HCT116 (cell line): ENCODE data around the gene PCCA. TPM values are rescaled to one million over a fixed set of nuclear protein-coding genes. Genes with fewer than 3 reads are reported as not detected.

Experiments
- ATAC-seq: fragments of 200-7000 bp; cut with Tn5 transposase; 2 replicates; pipeline ENCODE4 v1.9.1; 2020; ENCODE audit warnings: mild to moderate bottlenecking, moderate library complexity
- BruUV-seq: library from RNA; stranded (reverse); fragments of 400-500 nt; replicated peaks from 2 replicates; lab custom pipeline; 2021; lab: Mats Ljungman, UMichigan
- CTCF ChIA-PET: fragments of 300-600 bp; sonication (Branson Sonifier 250); formaldehyde crosslinking; loops from one replicate; lab custom pipeline; 2021; ENCODE audit warnings: antibody characterized with exemption; lab: Charles Lee
- POLR2A ChIA-PET: fragments of 300-600, 350-600 bp; sonication (Branson Sonifier 250); formaldehyde crosslinking; loops from one replicate; lab custom pipeline; 2021; ENCODE audit warnings: antibody characterized with exemption; lab: Charles Lee
- RAD21 ChIA-PET, 2 experiments: fragments of 300-600 bp; sonication (Branson Sonifier 250); formaldehyde crosslinking; loops; one replicate each; lab custom pipeline; 2023; ENCODE audit warnings: low total read pairs in 2 of 2; ENCODE audit not compliant: uncharacterized antibody in 2 of 2, unreplicated experiment in 2 of 2, low non-redundant PET in 1 of 2; lab: Charles Lee
- DNase-seq: peaks from one replicate; pipeline ENCODE4 v3.0.0-alpha.2; 2010; ENCODE audit warnings: low read depth, low spot score
- H2AFZ ChIP-seq: fragments of 200-600 bp; shearing (Covaris generic), sonication (generic); 2 replicates; pipeline ENCODE4 v1.6.1; 2017; ENCODE audit warnings: low read depth, mixed run types, mixed read lengths, antibody characterized with exemption, low read length; ENCODE audit not compliant: poor library complexity, severe bottlenecking
- H3K27ac ChIP-seq: 2 replicates; pipeline ENCODE4 v1.5.1; 2012; ENCODE audit warnings: low read depth, low read length
- H3K27me3 ChIP-seq: fragments of 200-600 bp; sonication (generic); 2 replicates; pipeline ENCODE4 v1.6.1; 2016; ENCODE audit warnings: mixed run types, low read length, mixed read lengths; ENCODE audit not compliant: insufficient read depth
- H3K36me3 ChIP-seq, 2 experiments: fragments of 200-500 bp in 1 of 2; fragments of 200-600 bp in 1 of 2; sonication (Bioruptor generic) in 1 of 2; sonication (generic) in 1 of 2; 2 replicates each; pipeline versions ENCODE4 v1.5.1 to v1.6.1; 2014 to 2016; ENCODE audit warnings: low read length in 2 of 2, inconsistent platforms in 1 of 2, mixed read lengths in 1 of 2, mixed run types in 1 of 2; ENCODE audit not compliant: insufficient read depth in 2 of 2, control insufficient read depth in 1 of 2
- H3K4me1 ChIP-seq, 2 experiments: fragments of 200-600 bp in 1 of 2; sonication (generic) in 1 of 2; 2 replicates each; pipeline versions ENCODE4 v1.5.1 to v1.6.1; 2012 to 2017; ENCODE audit warnings: low read length in 2 of 2, inconsistent platforms in 1 of 2, mild to moderate bottlenecking in 1 of 2, mixed read lengths in 1 of 2, mixed run types in 1 of 2, moderate library complexity in 1 of 2; ENCODE audit not compliant: insufficient read depth in 2 of 2, control insufficient read depth in 1 of 2
- H3K4me2 ChIP-seq: fragments of 200-600 bp; sonication (generic); 2 replicates; pipeline ENCODE4 v1.6.1; 2017; ENCODE audit warnings: mixed run types, low read length, mixed read lengths
- H3K4me3 ChIP-seq, 2 experiments: fragments of 200-600 bp in 1 of 2; sonication (generic) in 1 of 2; replicated peaks in 1 of 2; 2 replicates each; pipeline ENCODE4 v1.5.1; 2011 to 2016; ENCODE audit warnings: low read length in 2 of 2, control low read depth in 1 of 2, low read depth in 1 of 2, mild to moderate bottlenecking in 1 of 2, mixed read lengths in 1 of 2, mixed run types in 1 of 2
- H3K79me2 ChIP-seq: fragments of 200-600 bp; sonication (generic); 2 replicates; pipeline ENCODE4 v1.6.1; 2017; ENCODE audit warnings: mild to moderate bottlenecking, mixed run types, low read length, moderate library complexity, mixed read lengths; ENCODE audit not compliant: insufficient read depth
- H3K9ac ChIP-seq: fragments of 200-600 bp; sonication (generic); 2 replicates; pipeline ENCODE4 v1.6.1; 2016; ENCODE audit warnings: low read length, mixed read lengths
- H3K9me2 ChIP-seq: fragments of 200-600 bp; sonication (generic), shearing (Covaris generic); 2 replicates; pipeline ENCODE4 v1.6.1; 2017; ENCODE audit warnings: mixed run types, mild to moderate bottlenecking, moderate library complexity; ENCODE audit not compliant: insufficient read depth
- H3K9me3 ChIP-seq, 2 experiments: fragments of 200-500 bp in 1 of 2; fragments of 200-600 bp in 1 of 2; sonication (Bioruptor generic) in 1 of 2; sonication (generic) in 1 of 2; 2 replicates each; pipeline ENCODE4 v1.6.1; 2014 to 2017; ENCODE audit warnings: low read length in 2 of 2, mixed read lengths in 2 of 2, inconsistent platforms in 1 of 2, low read depth in 1 of 2, mild to moderate bottlenecking in 1 of 2, mixed run types in 1 of 2, moderate library complexity in 1 of 2; ENCODE audit not compliant: control insufficient read depth in 1 of 2, insufficient read depth in 1 of 2
- H4K20me1 ChIP-seq: fragments of 200-600 bp; sonication (generic), shearing (Covaris generic); 2 replicates; pipeline ENCODE4 v1.6.1; 2017; ENCODE audit warnings: mixed run types, mild to moderate bottlenecking, moderate library complexity; ENCODE audit not compliant: insufficient read depth
- ELF1 ChIP-seq: IDR thresholded peaks from 2 replicates; pipeline ENCODE4 v1.6.1; 2012; ENCODE audit warnings: low read depth, borderline replicate concordance
- JUND ChIP-seq: IDR thresholded peaks from 2 replicates; pipeline ENCODE4 v1.6.1; 2012
- POLR2A ChIP-seq: IDR thresholded peaks from 2 replicates; pipeline ENCODE4 v1.7.0; 2011; ENCODE audit warnings: borderline replicate concordance; ENCODE audit not compliant: insufficient read depth, insufficient read length; ENCODE audit errors: extremely low read depth
- POLR2AphosphoS5 ChIP-seq: IDR thresholded peaks from 2 replicates; pipeline ENCODE4 v1.6.1; 2011; ENCODE audit warnings: mild to moderate bottlenecking, low read depth, low read length, moderate library complexity
- SRF ChIP-seq: IDR thresholded peaks from 2 replicates; pipeline ENCODE4 v1.6.1; 2012; ENCODE audit warnings: low read depth
- ZNF274 ChIP-seq: fragments of 200-500 bp; sonication (Bioruptor generic); IDR thresholded peaks from 2 replicates; pipeline ENCODE4 v1.6.1; 2014; ENCODE audit warnings: mild to moderate bottlenecking, low read depth, low read length, inconsistent platforms
- intact Hi-C: fragments of 100-400 bp; cut with micrococcal nuclease; formaldehyde crosslinking; loops from 2 replicates; pipeline ENCODE4 v1.10.0; 2022
- total RNA-seq: library from RNA; stranded (reverse); gene quantifications from one replicate; pipeline ENCODE4 v1.2.1, GENCODE V29; 2021; ENCODE audit not compliant: unreplicated experiment
- TF ChIP-seq, protein P1 (sequence below), 3 experiments: fragments of 200-600 bp in 1 of 3; sonication (generic) in 1 of 3; IDR thresholded peaks in 2 of 3; conservative IDR thresholded peaks in 1 of 3; 2 replicates each; pipeline ENCODE4 v1.5.1; 2012 to 2017; ENCODE audit warnings: low read depth in 2 of 3, low read length in 2 of 3, antibody characterized with exemption in 1 of 3, borderline replicate concordance in 1 of 3, control low read depth in 1 of 3, mild to moderate bottlenecking in 1 of 3, mixed read lengths in 1 of 3, mixed run types in 1 of 3, moderate library complexity in 1 of 3; ENCODE audit not compliant: insufficient read depth in 1 of 3
- TF ChIP-seq, protein P2 (sequence below): IDR thresholded peaks from 2 replicates; pipeline ENCODE4 v1.6.1; 2012; ENCODE audit warnings: low read depth

PCCA gene
- total RNA-seq, 1 experiment from 2014 or later: 23.0 TPM

DNA sequence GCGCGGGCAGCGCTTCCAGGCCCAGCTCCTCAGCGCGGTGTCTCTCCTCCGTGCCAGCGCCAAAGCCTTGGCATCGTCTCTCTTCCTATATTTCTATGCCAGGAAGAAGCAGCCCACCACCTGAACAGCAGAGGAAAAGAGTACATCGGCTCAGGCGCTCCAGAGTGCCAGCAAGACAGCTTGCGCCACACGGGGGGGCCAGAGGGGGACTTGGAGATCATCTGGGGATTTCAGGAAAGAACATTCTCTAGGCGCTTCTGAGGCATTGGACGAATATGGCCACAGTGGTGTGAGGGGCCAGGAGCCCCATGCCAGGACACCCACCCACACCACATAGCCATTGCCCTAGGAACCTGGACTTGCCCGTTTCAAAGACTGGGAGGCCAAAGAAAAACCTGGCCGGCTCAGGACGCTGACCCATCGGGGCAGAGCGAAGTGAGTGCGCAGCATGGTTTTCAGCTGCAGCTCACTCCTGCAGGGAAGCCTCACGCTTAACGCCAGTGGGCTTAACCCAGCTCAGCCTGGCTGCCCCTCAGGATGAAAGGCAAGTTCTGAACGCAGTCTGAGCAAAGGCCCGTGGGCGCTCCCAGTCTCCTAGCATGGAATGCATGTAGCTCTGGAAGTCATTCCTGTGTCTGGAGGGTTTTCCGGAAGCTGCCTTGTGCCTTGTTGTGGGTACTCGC lies 437.6 kb downstream of the PCCA start:
- POLR2A ChIA-PET: no interaction called here
- H3K36me3 ChIP-seq: no peaks in the 10 kb centered on the region
- TF ChIP-seq POLR2A (no peak), SRF (no peak), ELF1 (no peak), POLR2AphosphoS5 (no peak), ZNF274 (no peak), JUND (no peak)
- TF ChIP-seq, protein P1, sequence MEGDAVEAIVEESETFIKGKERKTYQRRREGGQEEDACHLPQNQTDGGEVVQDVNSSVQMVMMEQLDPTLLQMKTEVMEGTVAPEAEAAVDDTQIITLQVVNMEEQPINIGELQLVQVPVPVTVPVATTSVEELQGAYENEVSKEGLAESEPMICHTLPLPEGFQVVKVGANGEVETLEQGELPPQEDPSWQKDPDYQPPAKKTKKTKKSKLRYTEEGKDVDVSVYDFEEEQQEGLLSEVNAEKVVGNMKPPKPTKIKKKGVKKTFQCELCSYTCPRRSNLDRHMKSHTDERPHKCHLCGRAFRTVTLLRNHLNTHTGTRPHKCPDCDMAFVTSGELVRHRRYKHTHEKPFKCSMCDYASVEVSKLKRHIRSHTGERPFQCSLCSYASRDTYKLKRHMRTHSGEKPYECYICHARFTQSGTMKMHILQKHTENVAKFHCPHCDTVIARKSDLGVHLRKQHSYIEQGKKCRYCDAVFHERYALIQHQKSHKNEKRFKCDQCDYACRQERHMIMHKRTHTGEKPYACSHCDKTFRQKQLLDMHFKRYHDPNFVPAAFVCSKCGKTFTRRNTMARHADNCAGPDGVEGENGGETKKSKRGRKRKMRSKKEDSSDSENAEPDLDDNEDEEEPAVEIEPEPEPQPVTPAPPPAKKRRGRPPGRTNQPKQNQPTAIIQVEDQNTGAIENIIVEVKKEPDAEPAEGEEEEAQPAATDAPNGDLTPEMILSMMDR (IDR thresholded peaks at IDR 0.05 in 2 of 3, conservative IDR thresholded peaks at IDR 0.05 in 1 of 3; ENCODE audit: borderline replicate concordance in 1 of 3, insufficient read depth in 1 of 3, low read depth in 2 of 3, low read length in 2 of 3): no peak
- TF ChIP-seq, protein P2, sequence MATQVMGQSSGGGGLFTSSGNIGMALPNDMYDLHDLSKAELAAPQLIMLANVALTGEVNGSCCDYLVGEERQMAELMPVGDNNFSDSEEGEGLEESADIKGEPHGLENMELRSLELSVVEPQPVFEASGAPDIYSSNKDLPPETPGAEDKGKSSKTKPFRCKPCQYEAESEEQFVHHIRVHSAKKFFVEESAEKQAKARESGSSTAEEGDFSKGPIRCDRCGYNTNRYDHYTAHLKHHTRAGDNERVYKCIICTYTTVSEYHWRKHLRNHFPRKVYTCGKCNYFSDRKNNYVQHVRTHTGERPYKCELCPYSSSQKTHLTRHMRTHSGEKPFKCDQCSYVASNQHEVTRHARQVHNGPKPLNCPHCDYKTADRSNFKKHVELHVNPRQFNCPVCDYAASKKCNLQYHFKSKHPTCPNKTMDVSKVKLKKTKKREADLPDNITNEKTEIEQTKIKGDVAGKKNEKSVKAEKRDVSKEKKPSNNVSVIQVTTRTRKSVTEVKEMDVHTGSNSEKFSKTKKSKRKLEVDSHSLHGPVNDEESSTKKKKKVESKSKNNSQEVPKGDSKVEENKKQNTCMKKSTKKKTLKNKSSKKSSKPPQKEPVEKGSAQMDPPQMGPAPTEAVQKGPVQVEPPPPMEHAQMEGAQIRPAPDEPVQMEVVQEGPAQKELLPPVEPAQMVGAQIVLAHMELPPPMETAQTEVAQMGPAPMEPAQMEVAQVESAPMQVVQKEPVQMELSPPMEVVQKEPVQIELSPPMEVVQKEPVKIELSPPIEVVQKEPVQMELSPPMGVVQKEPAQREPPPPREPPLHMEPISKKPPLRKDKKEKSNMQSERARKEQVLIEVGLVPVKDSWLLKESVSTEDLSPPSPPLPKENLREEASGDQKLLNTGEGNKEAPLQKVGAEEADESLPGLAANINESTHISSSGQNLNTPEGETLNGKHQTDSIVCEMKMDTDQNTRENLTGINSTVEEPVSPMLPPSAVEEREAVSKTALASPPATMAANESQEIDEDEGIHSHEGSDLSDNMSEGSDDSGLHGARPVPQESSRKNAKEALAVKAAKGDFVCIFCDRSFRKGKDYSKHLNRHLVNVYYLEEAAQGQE: no peak
- no TSS peak for BruUV-seq
- no peak overlapping the region for H3K4me2 ChIP-seq
- RAD21 ChIA-PET: no interaction called here
- H3K27ac ChIP-seq: no peak overlapping the region
- H3K9me3 ChIP-seq: no peaks in the 10 kb centered on the region
- CTCF ChIA-PET: interaction anchor here (1.2 kb wide), 1 partner anchor 602 kb away, joined by 3 read pairs; no protein-coding TSS in a partner anchor
- ATAC-seq (no peak), DNase-seq (no peak)
- H3K9ac ChIP-seq: no peak overlapping the region
- no peak overlapping the region for H3K4me3 ChIP-seq
- no peaks in the 10 kb centered on the region for H3K79me2 ChIP-seq
- no peaks in the 10 kb centered on the region for H3K27me3 ChIP-seq
- no peak overlapping the region for H2AFZ ChIP-seq
- no peaks in the 10 kb centered on the region for H4K20me1 ChIP-seq
- intact Hi-C loops: no loop called here
- no peaks in the 10 kb centered on the region for H3K9me2 ChIP-seq
- H3K4me1 ChIP-seq: no peaks in the 10 kb centered on the region
